ENCODE data around the gene KRTAP10-6. TPM values are rescaled to one million over a fixed set of nuclear protein-coding genes. Genes with fewer than 3 reads are reported as not detected.

KRTAP10-6 gene
- polyA plus RNA-seq, 2 of the 4 experiments (the other 2 are of a cell fraction), result not detected

DNA sequence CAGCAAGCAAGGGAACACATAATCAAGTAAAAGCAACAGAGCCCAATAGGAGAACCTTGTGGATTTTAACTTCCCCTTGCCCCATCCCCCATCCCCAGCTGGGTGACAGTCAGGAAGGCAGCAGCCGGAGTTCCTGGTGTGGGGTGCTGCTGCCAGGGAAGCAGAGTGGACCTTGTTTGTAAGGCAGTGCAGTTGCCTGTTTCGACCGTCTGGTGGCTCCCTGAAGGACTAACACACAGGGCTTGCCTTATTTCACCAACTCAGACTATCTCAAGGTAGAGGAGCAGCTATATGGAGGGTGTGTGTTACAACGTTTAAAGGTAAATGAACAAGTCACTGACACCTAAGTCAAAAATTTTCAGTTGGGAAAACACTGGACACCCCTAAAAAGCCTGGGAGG is 26.2 kb upstream of the KRTAP10-6 start (continued):
- TF ChIP-seq, protein P1, sequence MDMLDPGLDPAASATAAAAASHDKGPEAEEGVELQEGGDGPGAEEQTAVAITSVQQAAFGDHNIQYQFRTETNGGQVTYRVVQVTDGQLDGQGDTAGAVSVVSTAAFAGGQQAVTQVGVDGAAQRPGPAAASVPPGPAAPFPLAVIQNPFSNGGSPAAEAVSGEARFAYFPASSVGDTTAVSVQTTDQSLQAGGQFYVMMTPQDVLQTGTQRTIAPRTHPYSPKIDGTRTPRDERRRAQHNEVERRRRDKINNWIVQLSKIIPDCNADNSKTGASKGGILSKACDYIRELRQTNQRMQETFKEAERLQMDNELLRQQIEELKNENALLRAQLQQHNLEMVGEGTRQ (IDR thresholded peaks at IDR 0.05), result no peak
- TF ChIP-seq EHF (CRISPR knock-in tag; IDR thresholded peaks at IDR 0.05) (no peak), CBX8 (IDR thresholded peaks at IDR 0.05) (no peak)

DNA sequence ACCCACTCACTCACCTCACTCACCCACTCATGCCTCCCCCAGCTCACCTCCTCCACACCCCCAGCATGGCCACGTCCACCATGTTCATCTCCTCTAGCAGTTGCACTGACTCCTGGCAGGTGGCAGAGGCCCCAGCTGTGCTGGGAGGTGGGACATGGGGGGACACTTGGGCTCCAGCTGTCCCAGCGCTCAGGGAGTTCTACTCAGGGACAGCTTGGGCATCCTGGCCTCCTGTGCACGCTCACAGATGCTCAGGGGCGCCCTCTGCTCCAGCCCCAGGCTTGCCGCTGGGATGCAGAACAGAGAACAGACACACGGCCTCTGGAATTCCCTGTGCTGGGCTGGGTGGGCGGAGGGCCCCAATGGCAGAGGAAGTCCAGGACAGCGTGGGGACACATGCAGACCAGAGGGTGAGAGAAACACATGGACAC is 24.8 kb upstream of the KRTAP10-6 start:
- Histone ChIP-seq H3K4me2 (no peak overlapping the region), H3K4me1 (no peaks in the 10 kb centered on the region), H3K9me3 (no peaks in the 10 kb centered on the region), H3K4me3 (no peak overlapping the region), H3K27ac (no peak overlapping the region)
- CTCF ChIA-PET, result no interaction called here
- WGBS (ENCODE audit: missing lambda C conversion rate), result 0% methylated on average over 2 of the region's 8 CpGs
- DNase-seq (ENCODE audit: low read depth in 1 of 2, low spot score in 1 of 2), result no peak
- TF ChIP-seq NFE2L2 (conservative IDR thresholded peaks at IDR 0.05; ENCODE audit: low read length), result no peak
- no peak for TF ChIP-seq JUNB (IDR thresholded peaks at IDR 0.05)
- TF ChIP-seq, protein P2, sequence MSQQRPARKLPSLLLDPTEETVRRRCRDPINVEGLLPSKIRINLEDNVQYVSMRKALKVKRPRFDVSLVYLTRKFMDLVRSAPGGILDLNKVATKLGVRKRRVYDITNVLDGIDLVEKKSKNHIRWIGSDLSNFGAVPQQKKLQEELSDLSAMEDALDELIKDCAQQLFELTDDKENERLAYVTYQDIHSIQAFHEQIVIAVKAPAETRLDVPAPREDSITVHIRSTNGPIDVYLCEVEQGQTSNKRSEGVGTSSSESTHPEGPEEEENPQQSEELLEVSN (IDR thresholded peaks at IDR 0.05; ENCODE audit: borderline replicate concordance, low read depth), result no peak
- TF ChIP-seq, protein P1 (IDR thresholded peaks at IDR 0.05), result no peak
- TF ChIP-seq KDM5A (IDR thresholded peaks at IDR 0.05), result no peak
- TF ChIP-seq, protein P3, sequence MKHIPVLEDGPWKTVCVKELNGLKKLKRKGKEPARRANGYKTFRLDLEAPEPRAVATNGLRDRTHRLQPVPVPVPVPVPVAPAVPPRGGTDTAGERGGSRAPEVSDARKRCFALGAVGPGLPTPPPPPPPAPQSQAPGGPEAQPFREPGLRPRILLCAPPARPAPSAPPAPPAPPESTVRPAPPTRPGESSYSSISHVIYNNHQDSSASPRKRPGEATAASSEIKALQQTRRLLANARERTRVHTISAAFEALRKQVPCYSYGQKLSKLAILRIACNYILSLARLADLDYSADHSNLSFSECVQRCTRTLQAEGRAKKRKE (CRISPR knock-in tag; IDR thresholded peaks at IDR 0.05; ENCODE audit: low read depth), result no peak
- TF ChIP-seq ZFP36 (IDR thresholded peaks at IDR 0.05; ENCODE audit: borderline replicate concordance, partially characterized antibody), result no peak
- TF ChIP-seq POLR2A (IDR thresholded peaks at IDR 0.05; ENCODE audit: low read length), result no peak
- TF ChIP-seq CBX8 (IDR thresholded peaks at IDR 0.05), result no peak
- no peak for TF ChIP-seq KDM1A (IDR thresholded peaks at IDR 0.05; ENCODE audit: low read depth)
- TF ChIP-seq SMC3 (IDR thresholded peaks at IDR 0.05), result no peak
- no peak for TF ChIP-seq FOXS1 (CRISPR knock-in tag; IDR thresholded peaks at IDR 0.05)
- TF ChIP-seq GATA3 (IDR thresholded peaks at IDR 0.05; ENCODE audit: borderline replicate concordance), result no peak
- no peak for TF ChIP-seq FOSB (CRISPR knock-in tag; IDR thresholded peaks at IDR 0.05)
- TF ChIP-seq EHMT2 (IDR thresholded peaks at IDR 0.05; ENCODE audit: low read depth), result no peak
- no peak for TF ChIP-seq HEYL (CRISPR knock-in tag; IDR thresholded peaks at IDR 0.05)
- no peak for TF ChIP-seq EHF (CRISPR knock-in tag; IDR thresholded peaks at IDR 0.05)
- no peak for FAIRE-seq
- ATAC-seq, result no peak
- POLR2A ChIA-PET, result no interaction called here

DNA sequence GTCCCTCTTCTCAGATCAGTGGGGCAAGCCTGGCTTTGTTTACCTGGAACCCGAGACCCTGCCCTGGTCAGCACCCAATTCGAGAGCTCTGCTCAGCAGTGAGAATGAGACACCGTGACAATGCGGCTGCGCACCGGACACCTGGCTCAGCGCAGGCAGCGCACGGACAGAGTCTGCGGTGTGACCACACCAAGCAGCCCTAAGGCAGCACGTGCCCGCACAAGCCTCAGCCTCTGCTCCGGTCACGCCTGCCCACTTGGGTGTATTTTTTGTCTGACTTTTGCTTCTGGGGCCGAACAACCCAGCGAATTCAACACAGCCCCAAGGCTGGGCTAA is 24.3 kb upstream of the KRTAP10-6 start:
- TF ChIP-seq RNF2 (IDR thresholded peaks at IDR 0.05; ENCODE audit: borderline replicate concordance, low read depth), result no peak
- no peak for TF ChIP-seq ZNF302 (CRISPR knock-in tag; IDR thresholded peaks at IDR 0.05)
- no peak for TF ChIP-seq RAD21 (conservative IDR thresholded peaks at IDR 0.05 in 1 of 2, IDR thresholded peaks at IDR 0.05 in 1 of 2)
- TF ChIP-seq HEYL (CRISPR knock-in tag; IDR thresholded peaks at IDR 0.05), result no peak
- no peak for TF ChIP-seq POLR2AphosphoS2 (conservative IDR thresholded peaks at IDR 0.05; ENCODE audit: low read length)
- TF ChIP-seq, protein P3 (CRISPR knock-in tag; IDR thresholded peaks at IDR 0.05; ENCODE audit: low read depth), result no peak
- TF ChIP-seq NPAS2 (CRISPR knock-in tag; IDR thresholded peaks at IDR 0.05; ENCODE audit: borderline replicate concordance), result no peak
- no peak for TF ChIP-seq TP53 (CRISPR knock-in tag; IDR thresholded peaks at IDR 0.05)
- no peak for TF ChIP-seq POLR2A (IDR thresholded peaks at IDR 0.05; ENCODE audit: low read length)
- TF ChIP-seq CHD4 (IDR thresholded peaks at IDR 0.05; ENCODE audit: borderline replicate concordance), result no peak
- TF ChIP-seq EHMT2 (IDR thresholded peaks at IDR 0.05; ENCODE audit: low read depth), result no peak
- TF ChIP-seq FOSB (CRISPR knock-in tag; IDR thresholded peaks at IDR 0.05), result no peak
- TF ChIP-seq, protein P4, sequence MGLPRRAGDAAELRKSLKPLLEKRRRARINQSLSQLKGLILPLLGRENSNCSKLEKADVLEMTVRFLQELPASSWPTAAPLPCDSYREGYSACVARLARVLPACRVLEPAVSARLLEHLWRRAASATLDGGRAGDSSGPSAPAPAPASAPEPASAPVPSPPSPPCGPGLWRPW (IDR thresholded peaks at IDR 0.05), result no peak
- TF ChIP-seq SMC3 (IDR thresholded peaks at IDR 0.05), result no peak
- no peak for TF ChIP-seq JUNB (IDR thresholded peaks at IDR 0.05)

More for the DNA sequence above, 24.3 kb upstream of the KRTAP10-6 start:
- Histone ChIP-seq H3K4me1 (no peaks in the 10 kb centered on the region), H3K27ac (no peak overlapping the region), H3K4me2 (no peak overlapping the region), H3K4me3 (no peak overlapping the region), H3K9me3 (0 out of 3 replicates have a peak, but pooled peaks cover 2% of the 10 kb centered on the region)
- ATAC-seq (no peak), DNase-seq (ENCODE audit: low read depth in 1 of 2, low spot score in 1 of 2) (no peak), FAIRE-seq (no peak)
- CTCF ChIA-PET, result no interaction called here
- 7% methylated on average over 3 of the region's 16 CpGs for WGBS (ENCODE audit: missing lambda C conversion rate)
- POLR2A ChIA-PET, result no interaction called here
